Transverse colon (tissue), 4 donors: ENCODE measurements around the gene OGFR. TPM values are rescaled to one million over a fixed set of nuclear protein-coding genes. Genes with fewer than 3 reads are reported as not detected.
A peak's percentile ranks its signal among the peaks of the same experiment; 100 is the strongest.

ENCODE experiments used
- DNase-seq: peaks from one replicate; pipeline ENCODE4 v3.0.0-alpha.2; 2019
- H3K27ac ChIP-seq, 4 donors: fragments of 200-600 bp; sonication (generic); 2 replicates each; pipeline ENCODE4 v1.5.1; 2016 to 2018; ENCODE audit warnings: inconsistent platforms in 4 of 4
- H3K27me3 ChIP-seq: fragments of 200-600 bp; sonication (generic); 2 replicates; pipeline ENCODE4 v1.5.1; 2017; ENCODE audit warnings: inconsistent platforms
- H3K36me3 ChIP-seq, 4 donors: fragments of 200-600 bp; sonication (generic); 2 replicates each; pipeline ENCODE4 v1.5.1; 2017 to 2019; ENCODE audit warnings: inconsistent platforms in 4 of 4
- H3K4me1 ChIP-seq, 4 donors: fragments of 200-600 bp; sonication (generic); 2 replicates each; pipeline ENCODE4 v1.5.1; 2017 to 2020; ENCODE audit warnings: inconsistent platforms in 4 of 4
- H3K4me3 ChIP-seq, 4 donors: fragments of 200-600 bp; sonication (generic); 1 replicate in 1 of 4; 2 replicates in 3 of 4; pipeline versions ENCODE4 v1.5.1 to v1.6.1; 2017 to 2019; ENCODE audit warnings: inconsistent platforms in 4 of 4
- H3K9me3 ChIP-seq, 2 donors: fragments of 200-600 bp; sonication (generic); 2 replicates each; pipeline ENCODE4 v1.5.1; 2017 to 2019; ENCODE audit warnings: inconsistent platforms in 2 of 2
- CTCF ChIP-seq, 5 experiments: fragments of 200-600 bp in 3 of 5; fragments of 450-650 bp in 2 of 5; sonication (generic) in 3 of 5; IDR thresholded peaks; 1 replicate in 2 of 5; 2 replicates in 3 of 5; pipeline ENCODE4 v1.5.1; 2016 to 2017; ENCODE audit warnings: antibody characterized with exemption in 5 of 5, inconsistent platforms in 3 of 5, mild to moderate bottlenecking in 2 of 5, moderate library complexity in 1 of 5
- EP300 ChIP-seq: sonication (generic); formaldehyde crosslinking; IDR thresholded peaks from one replicate; pipeline ENCODE4 v1.6.1; 2017; ENCODE audit warnings: antibody characterized with exemption, low read depth
- POLR2A ChIP-seq: fragments of 450-650 bp; IDR thresholded peaks from one replicate; pipeline ENCODE4 v1.6.1; 2016; ENCODE audit warnings: antibody characterized with exemption, mild to moderate bottlenecking, moderate library complexity
- POLR2AphosphoS5 ChIP-seq, 3 donors: sonication (generic); formaldehyde crosslinking; IDR thresholded peaks; one replicate each; pipeline ENCODE4 v1.6.1; 2016; ENCODE audit warnings: antibody characterized with exemption in 3 of 3
- WGBS, 2 donors: methylation state at CpG; one replicate each; pipeline ENCODE4 v1.1.5; 2018; ENCODE audit warnings: low coverage in 1 of 2; 5-methylcytosine and 5-hydroxymethylcytosine counted together
- in situ Hi-C, 4 donors: fragments of 200-750 bp; cut with MboI; loops; one replicate each; pipeline versions ENCODE4 v1.15.0 to v1.15.1; 2017; ENCODE audit warnings: low sequenced_read_pairs in 3 of 4, low pct_ligation_motif_present in 1 of 4, low pct_unique_long_range_greater_than_20kb in 1 of 4
- intact Hi-C: fragments of 100-400 bp; cut with DNase I; formaldehyde crosslinking; loops from one replicate; pipeline ENCODE4 v1.15.1; 2023; ENCODE audit warnings: low total_unique reads
- total RNA-seq, 4 donors: library from RNA; depleted of rRNA; stranded (reverse); fragments of >200 nt; gene quantifications; one replicate each; pipeline ENCODE4 v1.1.0, GENCODE V29; 2016

OGFR gene
- total RNA-seq, 4 donors from 2014 or later: 55.2 to 137 (median 71.1) TPM

- Histone ChIP-seq H3K27me3 (no peaks in the 10 kb centered on the region), H3K27ac (peak overlapping the region; percentile 94 to 97 (median 96)), H3K9me3 (no peaks in the 10 kb centered on the region), H3K4me1 (peaks cover 16 to 40% (median 36%) of the 10 kb centered on the region in 4 donors), H3K4me3 (peak overlapping the region in 1 of 4 donors; percentile 34), H3K36me3 (no peaks in the 10 kb centered on the region)
- WGBS, 2 donors: 76 to 95% methylated on average over 4 to 21 of the region's 22 CpGs
- intact Hi-C loops (loop anchor here (5.0 kb wide), 1 partner anchor 91 kb away; no protein-coding TSS in a partner anchor), in situ Hi-C loops (loop anchor here in 2 of 4 donors (25.0 kb wide), 2 partner anchors 106 to 131 kb away; no protein-coding TSS in a partner anchor)
- TF ChIP-seq POLR2A: no peak
- TF ChIP-seq POLR2AphosphoS5 (IDR thresholded peaks at IDR 0.05): no peak
- no peak for TF ChIP-seq CTCF (IDR thresholded peaks at IDR 0.05)
- no peak for TF ChIP-seq EP300
- no peak for DNase-seq
Observed at GRCh38 chr20:62792940-62793756, 11.5 kb upstream of the OGFR start.

GRCh38 chr20:62793757-62794006, 11.0 kb upstream of the OGFR start:
- in situ Hi-C loops (loop anchor here in 2 of 4 donors (25.0 kb wide), 2 partner anchors 106 to 131 kb away; no protein-coding TSS in a partner anchor), intact Hi-C loops (loop anchor here (5.0 kb wide), 1 partner anchor 91 kb away; no protein-coding TSS in a partner anchor)
- no peaks in the 10 kb centered on the region for H3K9me3 ChIP-seq
- H3K36me3 ChIP-seq: no peaks in the 10 kb centered on the region
- no peaks in the 10 kb centered on the region for H3K27me3 ChIP-seq
- peak overlapping the region in 2 of 4 donors; percentile 34 to 35 for H3K4me3 ChIP-seq
- DNase-seq: no peak
- TF ChIP-seq POLR2AphosphoS5 (IDR thresholded peaks at IDR 0.05) (no peak), EP300 (no peak), CTCF (IDR thresholded peaks at IDR 0.05) (peak in 1 of 5 experiments; percentile 20), POLR2A (no peak)
- H3K4me1 ChIP-seq: peaks cover 21 to 42% (median 40%) of the 10 kb centered on the region in 4 donors
- 45% methylated on average over 7 of the region's 7 CpGs; no CpG with 5 or more reads in 1 of the 2 donors for WGBS, 2 donors
- peak overlapping the region; percentile 94 to 97 (median 96) for H3K27ac ChIP-seq

- Histone ChIP-seq H3K27me3 (no peaks in the 10 kb centered on the region), H3K36me3 (peaks cover 0 to 3% (median 1%) of the 10 kb centered on the region in 4 donors), H3K27ac (peak overlapping the region; percentile 94 to 97 (median 96)), H3K4me1 (peaks cover 21 to 46% (median 40%) of the 10 kb centered on the region in 4 donors), H3K4me3 (peak overlapping the region; percentile 64 to 87 (median 74)), H3K9me3 (no peaks in the 10 kb centered on the region)
- peak; percentile 97 for DNase-seq
- TF ChIP-seq EP300 (no peak), POLR2A (peak; percentile 81), CTCF (IDR thresholded peaks at IDR 0.05) (peak in 1 of 5 experiments; percentile 6), POLR2AphosphoS5 (IDR thresholded peaks at IDR 0.05) (peak; percentile 82 to 93 (median 83))
- 1% methylated on average over 23 of the region's 69 CpGs; no CpG with 5 or more reads in 1 of the 2 donors for WGBS, 2 donors
- in situ Hi-C loops: loop anchor here in 2 of 4 donors (25.0 kb wide), 2 partner anchors 107 to 132 kb away; no protein-coding TSS in a partner anchor
- intact Hi-C loops: loop anchor here (5.0 kb wide), 1 partner anchor 92 kb away; no protein-coding TSS in a partner anchor
Observed at GRCh38 chr20:62794007-62794724, 10.5 kb upstream of the OGFR start.
